Measurements from ENCODE around the gene ANKRD33B. TPM values are rescaled to one million over a fixed set of nuclear protein-coding genes. Genes with fewer than 3 reads are reported as not detected.
"Not testable (repeated sequence)": the region's sequence is repeated elsewhere in the genome, so short reads cannot be mapped to it uniquely, and the experiment has no call there.

The ANKRD33B gene
- total RNA-seq, 1 donor from 2014 or later = 22.6 TPM

GRCh38 chr5:10601246-10602030 lies 37.6 kb downstream of the ANKRD33B start:
- intact Hi-C loops (cut with DNase I) = no loop called here
- ATAC-seq (peak; percentile 95), DNase-seq (ENCODE audit: low spot score) (peak; percentile 95)

GRCh38 chr5:10602031-10602806 lies 38.3 kb downstream of the ANKRD33B start:
- DNase-seq (ENCODE audit: low spot score) = no peak
- ATAC-seq = peak; percentile 46
- intact Hi-C loops (cut with DNase I) = no loop called here

- intact Hi-C loops (cut with DNase I) = no loop called here
- DNase-seq (ENCODE audit: low spot score) = no peak
- no peak for ATAC-seq
Observed at GRCh38 chr5:10604975-10605374, 41.1 kb downstream of the ANKRD33B start.

GRCh38 chr5:10606632-10607022 lies 42.8 kb downstream of the ANKRD33B start:
- DNase-seq (ENCODE audit: low spot score); ATAC-seq; intact Hi-C loops (cut with DNase I): not testable (repeated sequence)

- DNase-seq (ENCODE audit: low spot score) (no peak), ATAC-seq (peak; percentile 64)
- intact Hi-C loops (cut with DNase I) = no loop called here
Observed at GRCh38 chr5:10607023-10607665, 43.3 kb downstream of the ANKRD33B start.

GRCh38 chr5:10607666-10608073 lies 43.8 kb downstream of the ANKRD33B start:
- DNase-seq (ENCODE audit: low spot score) = peak; percentile 81
- intact Hi-C loops (cut with DNase I) = no loop called here
- ATAC-seq = peak; percentile 98

GRCh38 chr5:10608081-10608480 lies 44.2 kb downstream of the ANKRD33B start:
- intact Hi-C loops (cut with DNase I); ATAC-seq; DNase-seq (ENCODE audit: low spot score): not testable (repeated sequence)

- no peak for DNase-seq (ENCODE audit: low spot score)
- no peak for ATAC-seq
- intact Hi-C loops (cut with DNase I) = no loop called here
Observed at GRCh38 chr5:10610058-10610457, 46.2 kb downstream of the ANKRD33B start.

- DNase-seq (ENCODE audit: low spot score) (no peak), ATAC-seq (no peak)
- intact Hi-C loops (cut with DNase I) = no loop called here
Observed at GRCh38 chr5:10611290-10611689, 47.4 kb downstream of the ANKRD33B start.

GRCh38 chr5:10612251-10612650 lies 48.4 kb downstream of the ANKRD33B start:
- ATAC-seq (no peak), DNase-seq (ENCODE audit: low spot score) (no peak)
- intact Hi-C loops (cut with DNase I) = no loop called here

GRCh38 chr5:10615693-10616092 lies 51.8 kb downstream of the ANKRD33B start:
- DNase-seq (ENCODE audit: low spot score) (no peak), ATAC-seq (no peak)
- intact Hi-C loops (cut with DNase I) = no loop called here

- intact Hi-C loops (cut with DNase I) = no loop called here
- ATAC-seq = no peak
- DNase-seq (ENCODE audit: low spot score) = no peak
Observed at GRCh38 chr5:10617103-10617502, 53.2 kb downstream of the ANKRD33B start.

- ATAC-seq (no peak), DNase-seq (ENCODE audit: low spot score) (no peak)
- intact Hi-C loops (cut with DNase I) = no loop called here
Observed at GRCh38 chr5:10618311-10618710, 54.4 kb downstream of the ANKRD33B start.

GRCh38 chr5:10619649-10620048 lies 55.8 kb downstream of the ANKRD33B start:
- DNase-seq (ENCODE audit: low spot score) (no peak), ATAC-seq (no peak)
- intact Hi-C loops (cut with DNase I) = no loop called here

GRCh38 chr5:10620346-10620745 lies 56.5 kb downstream of the ANKRD33B start:
- intact Hi-C loops (cut with DNase I) = no loop called here
- ATAC-seq (no peak), DNase-seq (ENCODE audit: low spot score) (no peak)

GRCh38 chr5:10621832-10622231 lies 58.0 kb downstream of the ANKRD33B start:
- ATAC-seq (no peak), DNase-seq (ENCODE audit: low spot score) (no peak)

GRCh38 chr5:10622810-10623209 lies 58.9 kb downstream of the ANKRD33B start:
- ATAC-seq (no peak), DNase-seq (ENCODE audit: low spot score) (no peak)

More at GRCh38 chr5:10621832-10622231, 58.0 kb downstream of the ANKRD33B start:
- intact Hi-C loops (cut with DNase I) = no loop called here

GRCh38 chr5:10623305-10623910 lies 59.5 kb downstream of the ANKRD33B start:
- ATAC-seq = no peak
- DNase-seq (ENCODE audit: low spot score) = no peak
- intact Hi-C loops (cut with DNase I) = no loop called here

More at GRCh38 chr5:10622810-10623209, 58.9 kb downstream of the ANKRD33B start:
- intact Hi-C loops (cut with DNase I) = no loop called here

GRCh38 chr5:10624206-10624605 lies 60.3 kb downstream of the ANKRD33B start:
- DNase-seq (ENCODE audit: low spot score) = no peak
- ATAC-seq = no peak
- intact Hi-C loops (cut with DNase I) = no loop called here

Data from sciatic nerve (tissue), 2 donors.